Esophagus squamous epithelium (tissue), 4 donors: Measurements from ENCODE around the gene ADAMTSL3.

Experiments used
- POLR2A ChIP-seq, 4 donors: fragments of 450-650 bp; IDR thresholded peaks; one replicate each; pipeline ENCODE4 v1.6.1; 2017; ENCODE audit warnings: antibody characterized with exemption in 4 of 4, mild to moderate bottlenecking in 4 of 4, moderate library complexity in 3 of 4
- TF ChIP-seq, protein P1 (sequence below), 6 experiments: fragments of 450-650 bp in 4 of 6; fragments of 200-600 bp in 2 of 6; sonication (generic) in 2 of 6; IDR thresholded peaks; one replicate each; pipeline ENCODE4 v1.5.1; 2016 to 2019; ENCODE audit warnings: antibody characterized with exemption in 6 of 6, mild to moderate bottlenecking in 4 of 6, moderate library complexity in 4 of 6

DNA sequence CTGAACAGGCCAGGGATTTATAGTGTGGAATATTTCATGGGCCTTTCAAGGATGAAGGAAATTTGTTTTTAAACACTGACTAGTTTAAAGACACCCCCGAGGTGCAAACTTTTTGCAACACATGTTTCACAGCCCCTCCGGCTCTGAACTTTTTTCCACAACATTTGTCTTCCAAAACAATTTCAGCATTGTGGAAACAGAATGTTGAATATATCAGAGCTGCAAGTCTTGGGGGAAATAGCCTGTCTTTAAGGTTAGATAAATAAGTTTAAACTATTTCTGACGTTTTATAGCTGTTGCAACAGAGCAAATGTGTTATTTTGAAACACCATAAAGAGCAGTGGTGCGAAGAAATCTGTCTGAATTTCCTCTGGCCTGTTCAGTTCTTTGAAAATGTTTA is 352.5 kb downstream of the ADAMTSL3 start:
- TF ChIP-seq, protein P1, sequence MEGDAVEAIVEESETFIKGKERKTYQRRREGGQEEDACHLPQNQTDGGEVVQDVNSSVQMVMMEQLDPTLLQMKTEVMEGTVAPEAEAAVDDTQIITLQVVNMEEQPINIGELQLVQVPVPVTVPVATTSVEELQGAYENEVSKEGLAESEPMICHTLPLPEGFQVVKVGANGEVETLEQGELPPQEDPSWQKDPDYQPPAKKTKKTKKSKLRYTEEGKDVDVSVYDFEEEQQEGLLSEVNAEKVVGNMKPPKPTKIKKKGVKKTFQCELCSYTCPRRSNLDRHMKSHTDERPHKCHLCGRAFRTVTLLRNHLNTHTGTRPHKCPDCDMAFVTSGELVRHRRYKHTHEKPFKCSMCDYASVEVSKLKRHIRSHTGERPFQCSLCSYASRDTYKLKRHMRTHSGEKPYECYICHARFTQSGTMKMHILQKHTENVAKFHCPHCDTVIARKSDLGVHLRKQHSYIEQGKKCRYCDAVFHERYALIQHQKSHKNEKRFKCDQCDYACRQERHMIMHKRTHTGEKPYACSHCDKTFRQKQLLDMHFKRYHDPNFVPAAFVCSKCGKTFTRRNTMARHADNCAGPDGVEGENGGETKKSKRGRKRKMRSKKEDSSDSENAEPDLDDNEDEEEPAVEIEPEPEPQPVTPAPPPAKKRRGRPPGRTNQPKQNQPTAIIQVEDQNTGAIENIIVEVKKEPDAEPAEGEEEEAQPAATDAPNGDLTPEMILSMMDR (IDR thresholded peaks at IDR 0.05): no peak
- no peak for TF ChIP-seq POLR2A (IDR thresholded peaks at IDR 0.05)
